DND-41 (cell line): Measurements from ENCODE around the gene CYP11A1.

Experiments used
- EZH2 ChIP-seq: IDR thresholded peaks from 3 replicates; pipeline ENCODE4 v1.6.1; 2012; ENCODE audit warnings: borderline replicate concordance, low read depth, mild to moderate bottlenecking, moderate library complexity, low read length, inconsistent platforms; ENCODE audit not compliant: severe bottlenecking
- TF ChIP-seq, protein P1 (sequence below): IDR thresholded peaks from 2 replicates; pipeline ENCODE4 v1.5.1; 2012; ENCODE audit warnings: borderline replicate concordance, low read length, moderate library complexity, mild to moderate bottlenecking; ENCODE audit not compliant: poor library complexity, severe bottlenecking; ENCODE audit errors: extremely low read depth

DNA sequence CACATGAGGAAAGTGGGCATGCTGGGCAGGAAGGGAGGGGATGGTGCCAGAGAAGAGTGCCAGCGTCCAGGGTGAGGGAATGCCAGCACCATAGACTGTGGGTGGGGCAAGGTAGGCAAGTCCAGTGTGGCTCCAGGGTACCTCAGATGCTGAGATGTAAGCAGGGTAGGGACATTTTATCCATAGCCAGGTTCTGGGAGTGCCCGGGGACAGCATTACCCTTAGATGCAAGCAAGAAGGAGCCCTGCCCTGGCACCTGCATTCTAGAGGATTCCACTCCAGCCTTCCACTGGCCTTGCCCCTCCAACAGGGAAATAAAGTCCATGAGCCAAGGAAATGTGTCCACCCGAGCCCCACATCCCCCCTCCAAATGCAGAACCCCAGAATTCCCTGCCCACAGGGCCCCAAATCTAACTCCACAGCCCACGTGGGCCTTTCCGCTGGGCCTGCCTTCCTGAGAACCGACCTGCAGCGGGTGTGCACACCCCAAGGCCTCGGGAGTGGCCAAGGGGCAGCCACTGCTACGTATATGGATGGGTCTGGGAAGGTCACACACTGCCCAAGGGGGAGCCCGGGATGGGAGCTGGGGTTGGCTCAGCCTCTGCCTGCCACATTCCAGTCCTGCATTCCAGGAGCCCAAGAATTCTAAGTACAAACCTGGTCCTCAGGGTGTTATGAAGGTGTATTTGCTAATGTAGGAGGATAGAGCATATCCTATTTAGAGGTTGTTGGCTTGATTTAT, 20.3 kb upstream of the CYP11A1 start:
- TF ChIP-seq, protein P1, sequence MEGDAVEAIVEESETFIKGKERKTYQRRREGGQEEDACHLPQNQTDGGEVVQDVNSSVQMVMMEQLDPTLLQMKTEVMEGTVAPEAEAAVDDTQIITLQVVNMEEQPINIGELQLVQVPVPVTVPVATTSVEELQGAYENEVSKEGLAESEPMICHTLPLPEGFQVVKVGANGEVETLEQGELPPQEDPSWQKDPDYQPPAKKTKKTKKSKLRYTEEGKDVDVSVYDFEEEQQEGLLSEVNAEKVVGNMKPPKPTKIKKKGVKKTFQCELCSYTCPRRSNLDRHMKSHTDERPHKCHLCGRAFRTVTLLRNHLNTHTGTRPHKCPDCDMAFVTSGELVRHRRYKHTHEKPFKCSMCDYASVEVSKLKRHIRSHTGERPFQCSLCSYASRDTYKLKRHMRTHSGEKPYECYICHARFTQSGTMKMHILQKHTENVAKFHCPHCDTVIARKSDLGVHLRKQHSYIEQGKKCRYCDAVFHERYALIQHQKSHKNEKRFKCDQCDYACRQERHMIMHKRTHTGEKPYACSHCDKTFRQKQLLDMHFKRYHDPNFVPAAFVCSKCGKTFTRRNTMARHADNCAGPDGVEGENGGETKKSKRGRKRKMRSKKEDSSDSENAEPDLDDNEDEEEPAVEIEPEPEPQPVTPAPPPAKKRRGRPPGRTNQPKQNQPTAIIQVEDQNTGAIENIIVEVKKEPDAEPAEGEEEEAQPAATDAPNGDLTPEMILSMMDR: no peak
- TF ChIP-seq EZH2: no peak
